Naive thymus-derived CD8-positive, alpha-beta T cell (primary cell): ENCODE measurements around the gene LRRFIP1. TPM values are rescaled to one million over a fixed set of nuclear protein-coding genes. Genes with fewer than 3 reads are reported as not detected.
A peak's percentile ranks its signal among the peaks of the same experiment; 100 is the strongest.

Experiments
- ATAC-seq, 2 donors: fragments of 150-1000 bp; cut with Tn5 transposase in 1 of 2; sonication (Bioruptor Pico), chemical (Tn5 transposase) in 1 of 2; 1 replicate in 1 of 2; 2 replicates in 1 of 2; pipeline ENCODE4 v1.10.0; 2021; ENCODE audit warnings: mild to moderate bottlenecking in 2 of 2, moderate library complexity in 2 of 2
- POLR2A ChIA-PET: fragments of 350-600 bp; sonication (Branson Sonifier 250); formaldehyde crosslinking; loops from one replicate; lab custom pipeline; 2021; ENCODE audit warnings: antibody characterized with exemption; lab: Charles Lee
- DNase-seq, 10 donors: peaks; one replicate each; pipeline versions ENCODE4 v3.0.0 to v3.0.0-alpha.2; 2020 to 2022
- H3K27ac Mint-ChIP-seq, 10 donors: one replicate each; pipeline ENCODE4 v1.8.0; 2020 to 2022; ENCODE audit warnings: mild to moderate bottlenecking in 10 of 10, mixed read lengths in 10 of 10, moderate library complexity in 4 of 10, inconsistent platforms in 1 of 10
- H3K27me3 Mint-ChIP-seq, 5 donors: one replicate each; pipeline ENCODE4 v1.8.0; 2021 to 2022; ENCODE audit warnings: mixed read lengths in 5 of 5
- H3K36me3 Mint-ChIP-seq, 3 donors: one replicate each; pipeline ENCODE4 v1.8.0; 2020 to 2022; ENCODE audit warnings: mixed read lengths in 3 of 3, mild to moderate bottlenecking in 2 of 3, inconsistent platforms in 1 of 3
- H3K4me1 Mint-ChIP-seq, 4 donors: one replicate each; pipeline ENCODE4 v1.8.0; 2021 to 2022; ENCODE audit warnings: mixed read lengths in 4 of 4
- H3K4me3 Mint-ChIP-seq, 10 donors: one replicate each; pipeline ENCODE4 v1.8.0; 2020 to 2022; ENCODE audit warnings: mild to moderate bottlenecking in 10 of 10, mixed read lengths in 10 of 10, moderate library complexity in 6 of 10, inconsistent platforms in 1 of 10
- H3K9me3 Mint-ChIP-seq, 9 donors: one replicate each; pipeline ENCODE4 v1.8.0; 2020 to 2022; ENCODE audit warnings: mixed read lengths in 9 of 9, mild to moderate bottlenecking in 3 of 9, inconsistent platforms in 1 of 9, moderate library complexity in 1 of 9
- polyA plus RNA-seq, 3 donors: library from polyadenylated mRNA; unstranded; fragments of 300-500 nt; fragmentation: Illumina TruSeq; gene quantifications; one replicate each; pipeline ENCODE4 v1.2.3, GENCODE V29; 2021
- total RNA-seq, 8 experiments: library from RNA in 2 of 8; stranded (reverse) in 2 of 8; gene quantifications; one replicate each; pipeline ENCODE4 v1.2.3 and lab custom pipeline; 2021 to 2026

Gene LRRFIP1
- total and polyA plus RNA-seq, 5 experiments from 2014 or later, result 72.9 to 103 (median 91.8) TPM

- POLR2A ChIA-PET, result interaction anchor here (1.5 to 2.5 kb wide), 3 partner anchors 12 to 35 kb away, joined by 4 to 7 read pairs (median 6); no protein-coding TSS in a partner anchor
- H3K9me3 Mint-ChIP-seq, result no peaks in the 10 kb centered on the region
- H3K27me3 Mint-ChIP-seq, result no peaks in the 10 kb centered on the region
- peaks cover 29 to 72% (median 69%) of the 10 kb centered on the region in 4 donors for H3K4me1 Mint-ChIP-seq
- H3K4me3 Mint-ChIP-seq, result no peak overlapping the region
- H3K27ac Mint-ChIP-seq, result peak overlapping the region in 6 of 10 donors; percentile 21 to 80 (median 60)
- H3K36me3 Mint-ChIP-seq, result peaks cover 0 to 44% (median 10%) of the 10 kb centered on the region in 3 donors
- ATAC-seq, result no peak
- DNase-seq, result no peak
Measured at GRCh38 chr2:237708961-237709360, 81.6 kb downstream of the LRRFIP1 start.

- DNase-seq (no peak), ATAC-seq (no peak)
- H3K36me3 Mint-ChIP-seq, result peaks cover 0 to 51% (median 10%) of the 10 kb centered on the region in 3 donors
- H3K4me1 Mint-ChIP-seq, result peaks cover 28 to 76% (median 68%) of the 10 kb centered on the region in 4 donors
- POLR2A ChIA-PET, result no interaction called here
- no peaks in the 10 kb centered on the region for H3K9me3 Mint-ChIP-seq
- no peaks in the 10 kb centered on the region for H3K27me3 Mint-ChIP-seq
- peak overlapping the region in 2 of 10 donors; percentile 24 to 60 for H3K4me3 Mint-ChIP-seq
- peak overlapping the region in 3 of 10 donors; percentile 19 to 70 (median 43) for H3K27ac Mint-ChIP-seq
Measured at GRCh38 chr2:237711458-237712150, 84.2 kb downstream of the LRRFIP1 start.

DNA sequence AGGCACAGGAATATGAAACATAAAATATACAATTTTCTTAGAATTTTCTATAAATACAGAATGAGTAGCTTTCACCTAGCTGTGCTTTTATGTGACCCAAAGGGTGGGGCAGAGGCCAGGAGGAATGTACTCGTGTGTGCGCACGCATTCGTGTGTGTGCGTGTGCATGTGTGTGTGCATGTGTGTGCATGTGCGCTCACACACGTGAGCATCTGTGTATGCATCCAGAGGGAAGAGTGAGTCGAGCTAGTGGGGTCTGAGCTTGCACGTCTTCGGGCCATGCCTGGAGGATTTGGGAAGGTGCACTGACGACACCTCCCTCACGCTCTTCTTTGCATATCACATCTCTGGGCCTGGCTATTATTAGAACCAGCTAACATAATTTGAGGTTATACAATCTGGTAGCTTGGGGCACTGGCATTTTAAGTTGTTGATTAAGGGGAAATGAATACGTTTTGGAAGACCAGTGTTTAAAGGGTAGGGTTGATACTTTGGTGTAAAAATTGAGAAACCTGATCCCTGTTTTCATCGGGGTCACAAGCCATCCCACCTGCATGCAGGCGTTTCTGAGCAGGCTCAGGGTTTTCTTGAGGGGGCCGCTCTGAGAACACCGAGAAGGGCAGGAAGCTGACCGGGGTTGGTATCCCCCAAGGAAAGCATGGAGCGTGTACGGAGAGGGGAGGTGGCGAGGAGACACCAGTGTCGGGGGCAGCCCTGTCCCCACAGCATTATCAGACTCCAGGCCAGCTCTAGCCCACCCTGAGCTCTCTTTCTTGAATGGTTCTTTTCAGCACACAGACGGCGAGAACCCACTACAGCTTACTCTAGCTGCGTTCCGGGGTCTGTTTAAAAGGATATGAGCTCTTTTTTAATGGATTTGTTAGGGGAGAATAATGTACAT is 85.3 kb downstream of the LRRFIP1 start:
- peak overlapping the region in 3 of 10 donors; percentile 54 to 82 (median 56) for H3K27ac Mint-ChIP-seq
- DNase-seq (no peak), ATAC-seq (no peak)
- peaks cover 19 to 75% (median 64%) of the 10 kb centered on the region in 4 donors for H3K4me1 Mint-ChIP-seq
- POLR2A ChIA-PET, result interaction anchor here (0.9 kb wide), 1 partner anchor 22 kb away, joined by 3 read pairs; no protein-coding TSS in a partner anchor
- H3K4me3 Mint-ChIP-seq, result no peak overlapping the region
- no peaks in the 10 kb centered on the region for H3K27me3 Mint-ChIP-seq
- peaks cover 0 to 53% (median 11%) of the 10 kb centered on the region in 3 donors for H3K36me3 Mint-ChIP-seq
- H3K9me3 Mint-ChIP-seq, result no peaks in the 10 kb centered on the region

GRCh38 chr2:237714690-237715458 is 87.5 kb downstream of the LRRFIP1 start:
- peaks cover 25 to 81% (median 62%) of the 10 kb centered on the region in 4 donors for H3K4me1 Mint-ChIP-seq
- DNase-seq, result no peak
- H3K9me3 Mint-ChIP-seq, result no peaks in the 10 kb centered on the region
- H3K36me3 Mint-ChIP-seq, result peaks cover 0 to 44% (median 10%) of the 10 kb centered on the region in 3 donors
- H3K4me3 Mint-ChIP-seq, result peak overlapping the region in 7 of 10 donors; percentile 19 to 58 (median 46)
- H3K27ac Mint-ChIP-seq, result peak overlapping the region; percentile 13 to 89 (median 70)
- no peaks in the 10 kb centered on the region for H3K27me3 Mint-ChIP-seq
- ATAC-seq, result no peak
- POLR2A ChIA-PET, result no interaction called here

- ATAC-seq, result peak; percentile 15 to 36
Measured at GRCh38 chr2:237715459-237715947, 88.1 kb downstream of the LRRFIP1 start.

GRCh38 chr2:237716011-237716410 is 88.6 kb downstream of the LRRFIP1 start:
- H3K4me3 Mint-ChIP-seq, result peak overlapping the region in 5 of 10 donors; percentile 19 to 56 (median 48)
- H3K4me1 Mint-ChIP-seq, result peaks cover 30 to 79% (median 66%) of the 10 kb centered on the region in 4 donors
- H3K27ac Mint-ChIP-seq, result peak overlapping the region in 8 of 10 donors; percentile 13 to 90 (median 72)
- H3K27me3 Mint-ChIP-seq, result no peaks in the 10 kb centered on the region
- no peaks in the 10 kb centered on the region for H3K9me3 Mint-ChIP-seq
- H3K36me3 Mint-ChIP-seq, result peaks cover 0 to 45% (median 7%) of the 10 kb centered on the region in 3 donors
- ATAC-seq, result no peak
- DNase-seq, result no peak
- POLR2A ChIA-PET, result no interaction called here

More at GRCh38 chr2:237715459-237715947, 88.1 kb downstream of the LRRFIP1 start:
- H3K27ac Mint-ChIP-seq, result peak overlapping the region; percentile 13 to 90 (median 72)
- H3K9me3 Mint-ChIP-seq, result no peaks in the 10 kb centered on the region
- H3K27me3 Mint-ChIP-seq, result no peaks in the 10 kb centered on the region
- peaks cover 27 to 81% (median 64%) of the 10 kb centered on the region in 4 donors for H3K4me1 Mint-ChIP-seq
- DNase-seq, result no peak
- H3K36me3 Mint-ChIP-seq, result peaks cover 0 to 41% (median 10%) of the 10 kb centered on the region in 3 donors
- POLR2A ChIA-PET, result no interaction called here
- peak overlapping the region in 7 of 10 donors; percentile 19 to 58 (median 48) for H3K4me3 Mint-ChIP-seq

DNA sequence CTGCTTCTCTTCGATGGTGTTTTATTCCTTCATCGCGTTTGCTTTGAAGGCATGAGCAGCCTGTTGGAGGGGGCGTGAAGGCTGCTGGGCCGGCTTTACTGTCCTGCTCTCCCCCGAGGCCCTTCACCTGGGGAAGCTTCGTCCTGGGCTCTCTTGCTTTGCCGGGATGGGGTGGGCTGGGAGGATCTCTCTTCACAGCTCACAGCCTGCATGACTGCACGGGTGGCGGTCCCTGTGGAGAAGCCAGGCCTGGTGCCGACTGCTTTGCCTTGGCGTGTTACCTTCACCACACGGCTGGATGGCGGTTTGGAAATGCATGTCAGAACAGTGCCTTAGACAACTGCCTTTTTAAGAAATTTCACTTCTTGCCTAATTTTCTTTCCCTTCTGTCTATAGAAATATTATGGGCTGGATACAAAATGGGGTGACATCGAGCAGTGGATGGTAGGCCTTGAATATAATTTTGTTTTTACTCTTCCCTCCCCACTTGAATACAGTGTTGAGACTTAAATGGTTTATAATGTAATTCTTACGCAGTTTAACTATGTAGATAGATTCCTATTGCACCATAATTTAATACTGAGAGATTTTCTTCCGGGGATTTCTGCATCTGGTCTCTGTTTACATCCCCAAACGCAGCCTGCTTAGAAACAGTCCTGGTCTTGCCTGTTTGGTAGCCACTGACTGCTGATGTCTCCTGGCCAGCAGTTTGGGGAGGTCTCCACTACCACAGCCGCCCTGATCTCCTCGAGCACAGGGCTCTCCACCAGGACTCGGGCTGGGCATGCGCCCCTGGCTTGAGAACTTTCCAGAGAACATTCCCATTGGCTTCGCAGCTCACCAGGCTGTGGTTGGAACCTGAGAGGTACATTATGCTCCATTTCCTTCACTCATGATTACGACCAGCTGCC is 90.2 kb downstream of the LRRFIP1 start:
- Mint-ChIP-seq H3K4me1 (peaks cover 33 to 76% (median 68%) of the 10 kb centered on the region in 4 donors), H3K27ac (peak overlapping the region in 9 of 10 donors; percentile 4 to 90 (median 64)), H3K4me3 (peak overlapping the region in 1 of 10 donors; percentile 54), H3K9me3 (no peaks in the 10 kb centered on the region), H3K36me3 (peaks cover 0 to 43% (median 4%) of the 10 kb centered on the region in 3 donors), H3K27me3 (no peaks in the 10 kb centered on the region)
- POLR2A ChIA-PET, result interaction anchor here (0.6 kb wide), 1 partner anchor 25 kb away, joined by 3 read pairs; no protein-coding TSS in a partner anchor
- peak in 1 of 2 donors; percentile 16 for ATAC-seq
- DNase-seq, result no peak

- POLR2A ChIA-PET, result no interaction called here
- DNase-seq (no peak), ATAC-seq (no peak)
- Mint-ChIP-seq H3K4me1 (peaks cover 32 to 70% (median 65%) of the 10 kb centered on the region in 4 donors), H3K4me3 (no peak overlapping the region), H3K27ac (peak overlapping the region in 8 of 10 donors; percentile 4 to 90 (median 67)), H3K27me3 (no peaks in the 10 kb centered on the region), H3K36me3 (peaks cover 0 to 36% (median 4%) of the 10 kb centered on the region in 3 donors), H3K9me3 (no peaks in the 10 kb centered on the region)
Measured at GRCh38 chr2:237718277-237718634, 90.9 kb downstream of the LRRFIP1 start.

- no peak for ATAC-seq
- H3K36me3 Mint-ChIP-seq, result peaks cover 0 to 47% (median 4%) of the 10 kb centered on the region in 3 donors
- POLR2A ChIA-PET, result no interaction called here
- no peaks in the 10 kb centered on the region for H3K9me3 Mint-ChIP-seq
- H3K4me3 Mint-ChIP-seq, result peak overlapping the region in 1 of 10 donors; percentile 24
- H3K27me3 Mint-ChIP-seq, result no peaks in the 10 kb centered on the region
- DNase-seq, result no peak
- peaks cover 34 to 69% (median 66%) of the 10 kb centered on the region in 4 donors for H3K4me1 Mint-ChIP-seq
- peak overlapping the region in 5 of 10 donors; percentile 22 to 60 (median 40) for H3K27ac Mint-ChIP-seq
Measured at GRCh38 chr2:237720444-237720843, 93.1 kb downstream of the LRRFIP1 start.

DNA sequence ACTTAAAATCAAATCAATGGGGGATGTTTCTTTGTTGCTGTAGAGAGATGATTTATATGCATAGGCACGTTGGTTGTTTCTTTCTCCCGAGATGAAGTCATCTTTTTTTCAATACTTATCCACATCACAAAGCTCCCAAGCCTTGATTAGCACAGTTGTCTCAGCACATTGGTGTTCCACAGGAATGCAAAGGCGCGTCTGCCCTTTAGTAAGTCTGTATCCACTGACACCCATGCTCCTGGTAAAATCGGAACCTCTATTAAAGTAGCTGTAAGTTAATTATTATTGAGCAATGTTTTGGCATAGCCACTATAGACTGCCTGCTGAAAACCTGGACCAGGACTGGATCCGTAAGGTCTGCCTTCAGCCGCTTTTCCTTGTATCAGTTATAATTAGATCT is 93.6 kb downstream of the LRRFIP1 start:
- Mint-ChIP-seq H3K27me3 (no peaks in the 10 kb centered on the region), H3K36me3 (peaks cover 0 to 51% (median 4%) of the 10 kb centered on the region in 3 donors), H3K4me3 (no peak overlapping the region), H3K4me1 (peaks cover 33 to 66% (median 63%) of the 10 kb centered on the region in 4 donors), H3K9me3 (no peaks in the 10 kb centered on the region), H3K27ac (peak overlapping the region in 3 of 10 donors; percentile 46 to 66 (median 58))
- POLR2A ChIA-PET, result no interaction called here
- DNase-seq (no peak), ATAC-seq (no peak)

- Mint-ChIP-seq H3K9me3 (no peaks in the 10 kb centered on the region), H3K27ac (peak overlapping the region in 8 of 10 donors; percentile 56 to 87 (median 76)), H3K4me3 (peak overlapping the region in 1 of 10 donors; percentile 42), H3K36me3 (peaks cover 0 to 51% (median 4%) of the 10 kb centered on the region in 3 donors), H3K4me1 (peaks cover 31 to 65% (median 62%) of the 10 kb centered on the region in 4 donors), H3K27me3 (no peaks in the 10 kb centered on the region)
- DNase-seq (no peak), ATAC-seq (no peak)
- POLR2A ChIA-PET, result no interaction called here
Measured at GRCh38 chr2:237721458-237721857, 94.1 kb downstream of the LRRFIP1 start.
